GM19351 (cell line): ENCODE data around the gene CHD1L.
"Not testable (repeated sequence)": the region's sequence is repeated elsewhere in the genome, so short reads cannot be mapped to it uniquely, and the experiment has no call there.

ENCODE experiments used
- ATAC-seq: cut with Tn5 transposase; IDR thresholded peaks from one replicate; pipeline ENCODE4 v1.9.1; 2021; ENCODE audit warnings: mild to moderate bottlenecking, moderate library complexity; ENCODE audit not compliant: unreplicated experiment

The CHD1L gene

GRCh38 chr1:147242449-147243227, at the start of gene CHD1L:
TSS of gene CHD1L (plus strand) at chr1:147242684. CDS start at chr1:147242704, 20 bp downstream.
- peak; percentile 82 for ATAC-seq

GRCh38 chr1:147197324-147197723, 45.2 kb upstream of the CHD1L start:
- not testable (repeated sequence) for ATAC-seq

- ATAC-seq: no peak
These were observed 41.2 kb upstream of the CHD1L start for GRCh38 chr1:147201276-147201675.

- no peak for ATAC-seq
These were observed 40.7 kb upstream of the CHD1L start for GRCh38 chr1:147201786-147202185.

- ATAC-seq: no peak
These were observed 39.9 kb upstream of the CHD1L start for GRCh38 chr1:147202576-147202975.

GRCh38 chr1:147204080-147204479, 38.4 kb upstream of the CHD1L start:
- no peak for ATAC-seq

GRCh38 chr1:147207192-147207591, 35.3 kb upstream of the CHD1L start:
- ATAC-seq: no peak

GRCh38 chr1:147208619-147209018, 33.9 kb upstream of the CHD1L start:
- ATAC-seq: no peak

- ATAC-seq: no peak
These were observed 32.4 kb upstream of the CHD1L start for GRCh38 chr1:147209825-147210821.

GRCh38 chr1:147210987-147211386, 31.5 kb upstream of the CHD1L start:
- ATAC-seq: no peak

GRCh38 chr1:147211577-147211976, 30.9 kb upstream of the CHD1L start:
- ATAC-seq: no peak

- ATAC-seq: no peak
These were observed 29.2 kb upstream of the CHD1L start for GRCh38 chr1:147213271-147213670.

GRCh38 chr1:147214325-147214724, 28.2 kb upstream of the CHD1L start:
- ATAC-seq: no peak

GRCh38 chr1:147214842-147215539, 27.5 kb upstream of the CHD1L start:
- ATAC-seq: no peak

- no peak for ATAC-seq
These were observed 27.0 kb upstream of the CHD1L start for GRCh38 chr1:147215540-147215916.

GRCh38 chr1:147216124-147216523, 26.4 kb upstream of the CHD1L start:
- no peak for ATAC-seq

GRCh38 chr1:147217141-147217540, 25.3 kb upstream of the CHD1L start:
- ATAC-seq: no peak

GRCh38 chr1:147218606-147219005, 23.9 kb upstream of the CHD1L start:
- no peak for ATAC-seq

GRCh38 chr1:147223740-147224615, 18.5 kb upstream of the CHD1L start:
- no peak for ATAC-seq

- ATAC-seq: peak; percentile 81
These were observed 17.2 kb upstream of the CHD1L start, which contains the start of gene FMO5 for GRCh38 chr1:147225193-147225730. TSS of gene FMO5 (minus strand) at chr1:147225339. CDS start at chr1:147225029, 310 bp downstream.
